Mammary epithelial cell (primary cell): Measurements from ENCODE around the gene LHFPL2.

ENCODE experiments used
- CTCF ChIP-seq, 2 donors: IDR thresholded peaks in 1 of 2; conservative IDR thresholded peaks in 1 of 2; 2 replicates each; pipeline ENCODE4 v1.5.1; 2011 to 2012; ENCODE audit warnings: inconsistent platforms in 2 of 2, low read length in 2 of 2, mild to moderate bottlenecking in 2 of 2, control low read depth in 1 of 2, low read depth in 1 of 2; ENCODE audit not compliant: insufficient read depth in 1 of 2; ENCODE audit errors: extremely low read depth in 1 of 2
- EZH2 ChIP-seq: IDR thresholded peaks from 2 replicates; pipeline ENCODE4 v1.6.1; 2012; ENCODE audit warnings: low read length, inconsistent platforms, borderline replicate concordance

GRCh38 chr5:78594610-78595457, 53.7 kb downstream of the LHFPL2 start:
- TF ChIP-seq CTCF (conservative IDR thresholded peaks at IDR 0.05 in 1 of 2, IDR thresholded peaks at IDR 0.05 in 1 of 2; ENCODE audit: extremely low read depth in 1 of 2, insufficient read depth in 1 of 2, low read depth in 1 of 2, low read length in 2 of 2) (peak in 1 of 2 donors; percentile 3), EZH2 (no peak)
